NB4 (cell line): Measurements from ENCODE around the gene SURF6.
"Not testable (repeated sequence)": the region's sequence is repeated elsewhere in the genome, so short reads cannot be mapped to it uniquely, and the experiment has no call there.

Experiments used
- DNase-seq: peaks from one replicate; pipeline ENCODE4 v3.0.0; 2010; ENCODE audit warnings: low read depth
- H3K4me3 ChIP-seq: one replicate; pipeline ENCODE4 v1.5.1; 2011; ENCODE audit warnings: mild to moderate bottlenecking, low read depth, low read length, moderate library complexity
- MYC ChIP-seq: IDR thresholded peaks from 2 replicates; pipeline ENCODE4 v1.6.1; 2011; ENCODE audit warnings: low read depth, low read length
- POLR2A ChIP-seq: IDR thresholded peaks from 2 replicates; pipeline ENCODE4 v1.6.1; 2011; ENCODE audit warnings: mild to moderate bottlenecking; ENCODE audit not compliant: insufficient read length; ENCODE audit errors: extremely low read depth
- TF ChIP-seq, protein P1 (sequence below): IDR thresholded peaks from 2 replicates; pipeline ENCODE4 v1.6.1; 2011; ENCODE audit warnings: low read depth, low read length
- TF ChIP-seq, protein P2 (sequence below): IDR thresholded peaks from one replicate; pipeline ENCODE4 v1.5.1; 2012; ENCODE audit warnings: low read depth, low read length

SURF6 gene

GRCh38 chr9:133304477-133305377 lies 31.3 kb downstream of the SURF6 start:
- H3K4me3 ChIP-seq: no peak overlapping the region
- TF ChIP-seq MYC (no peak), POLR2A (no peak)
- TF ChIP-seq, protein P1, sequence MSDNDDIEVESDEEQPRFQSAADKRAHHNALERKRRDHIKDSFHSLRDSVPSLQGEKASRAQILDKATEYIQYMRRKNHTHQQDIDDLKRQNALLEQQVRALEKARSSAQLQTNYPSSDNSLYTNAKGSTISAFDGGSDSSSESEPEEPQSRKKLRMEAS: no peak
- TF ChIP-seq, protein P2, sequence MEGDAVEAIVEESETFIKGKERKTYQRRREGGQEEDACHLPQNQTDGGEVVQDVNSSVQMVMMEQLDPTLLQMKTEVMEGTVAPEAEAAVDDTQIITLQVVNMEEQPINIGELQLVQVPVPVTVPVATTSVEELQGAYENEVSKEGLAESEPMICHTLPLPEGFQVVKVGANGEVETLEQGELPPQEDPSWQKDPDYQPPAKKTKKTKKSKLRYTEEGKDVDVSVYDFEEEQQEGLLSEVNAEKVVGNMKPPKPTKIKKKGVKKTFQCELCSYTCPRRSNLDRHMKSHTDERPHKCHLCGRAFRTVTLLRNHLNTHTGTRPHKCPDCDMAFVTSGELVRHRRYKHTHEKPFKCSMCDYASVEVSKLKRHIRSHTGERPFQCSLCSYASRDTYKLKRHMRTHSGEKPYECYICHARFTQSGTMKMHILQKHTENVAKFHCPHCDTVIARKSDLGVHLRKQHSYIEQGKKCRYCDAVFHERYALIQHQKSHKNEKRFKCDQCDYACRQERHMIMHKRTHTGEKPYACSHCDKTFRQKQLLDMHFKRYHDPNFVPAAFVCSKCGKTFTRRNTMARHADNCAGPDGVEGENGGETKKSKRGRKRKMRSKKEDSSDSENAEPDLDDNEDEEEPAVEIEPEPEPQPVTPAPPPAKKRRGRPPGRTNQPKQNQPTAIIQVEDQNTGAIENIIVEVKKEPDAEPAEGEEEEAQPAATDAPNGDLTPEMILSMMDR: no peak
- DNase-seq: no peak

GRCh38 chr9:133304158-133304470 lies 31.9 kb downstream of the SURF6 start:
- no peak for DNase-seq
- TF ChIP-seq MYC: no peak
- TF ChIP-seq, protein P1: no peak
- TF ChIP-seq, protein P2: no peak
- TF ChIP-seq POLR2A: no peak
- H3K4me3 ChIP-seq: no peak overlapping the region

DNA sequence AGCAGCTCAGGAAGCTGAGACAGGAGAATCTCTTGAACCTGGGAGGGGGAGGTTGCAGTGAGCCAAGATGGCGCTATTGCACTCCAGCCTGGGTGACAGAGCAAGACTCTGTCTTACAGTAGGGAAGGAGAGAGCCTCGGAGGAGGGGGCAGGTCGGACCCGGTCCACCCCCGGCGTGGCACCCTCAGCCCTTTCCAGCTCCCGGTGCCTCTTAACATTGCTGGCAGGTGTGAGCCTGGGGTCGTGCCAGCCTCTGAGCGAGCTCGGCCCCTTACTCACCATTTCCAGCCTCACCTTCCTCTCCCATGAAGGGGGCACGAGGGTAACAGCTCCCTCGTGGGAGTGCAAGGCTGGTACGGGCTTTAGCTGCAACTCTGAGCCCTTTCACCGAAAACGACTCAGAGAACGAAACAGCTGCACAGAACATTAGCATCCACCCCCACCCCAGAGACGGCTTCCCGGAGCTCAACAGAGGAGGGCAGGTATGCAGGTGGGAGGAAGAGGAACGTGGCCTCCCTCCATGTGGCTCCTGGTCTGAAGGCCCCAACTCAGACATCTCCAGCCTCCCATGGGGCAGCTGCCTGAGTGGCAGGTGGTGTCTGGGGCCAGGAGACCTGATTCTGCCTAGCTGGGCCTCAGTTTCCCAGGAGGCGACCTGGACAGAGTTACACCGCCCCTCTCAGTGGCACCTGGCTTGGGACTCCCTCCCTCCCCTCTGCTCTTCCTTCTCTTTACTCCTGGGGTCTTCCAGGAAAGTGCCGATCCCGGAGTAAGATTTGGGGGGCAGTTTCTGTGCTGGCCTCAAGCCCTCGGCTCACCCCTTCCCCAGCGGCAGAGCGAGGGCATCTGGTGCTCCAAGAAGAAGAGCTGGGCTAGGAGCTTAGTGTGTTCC lies 32.5 kb downstream of the SURF6 start:
- DNase-seq: no peak
- no peak overlapping the region for H3K4me3 ChIP-seq
- TF ChIP-seq MYC (no peak), POLR2A (no peak)
- TF ChIP-seq, protein P2: no peak
- TF ChIP-seq, protein P1: no peak

DNA sequence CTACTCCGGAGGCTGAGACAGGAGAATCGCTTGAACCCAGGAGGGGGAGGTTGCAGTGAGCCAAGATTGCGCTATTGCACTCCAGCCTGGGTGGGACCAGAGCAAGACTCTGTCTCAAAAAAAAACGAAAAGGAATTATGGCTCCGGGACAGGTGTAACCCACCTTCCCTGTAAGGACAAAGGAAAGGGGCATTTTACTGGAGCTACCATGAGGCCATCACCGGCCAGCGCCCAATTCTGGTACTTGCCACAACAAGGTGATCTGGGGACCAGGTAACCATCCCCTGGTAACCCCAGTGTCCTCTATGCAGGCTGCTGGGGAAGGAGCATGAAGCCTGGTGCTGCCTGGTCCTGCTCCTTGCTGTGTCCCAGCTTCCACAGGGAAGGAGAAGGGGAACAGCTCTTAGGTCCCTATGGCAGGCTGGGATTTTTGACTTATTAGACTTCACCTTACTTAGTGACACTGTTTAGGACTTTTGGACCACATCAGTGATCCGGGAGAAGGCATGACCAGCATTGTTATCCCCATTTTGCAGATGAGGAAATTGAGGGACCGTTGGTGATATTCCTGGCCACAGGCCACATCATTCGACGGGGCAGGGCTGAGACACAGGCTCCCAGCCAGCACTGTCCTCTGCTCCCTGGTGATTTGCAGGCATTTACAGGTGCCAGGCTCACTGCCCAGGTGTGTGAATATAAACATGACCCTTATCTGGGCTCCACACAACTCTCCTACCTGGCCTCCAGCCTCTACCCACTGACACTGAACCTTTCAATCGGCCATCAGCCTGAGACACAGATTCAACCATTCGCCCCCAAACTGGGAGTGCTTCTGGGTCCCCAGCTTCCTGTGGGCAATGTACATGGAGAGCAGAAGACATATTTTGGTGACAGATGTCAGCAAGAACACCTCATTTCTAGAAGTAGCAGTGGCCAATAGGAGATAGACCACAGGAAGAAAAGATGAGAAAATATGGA lies 34.4 kb downstream of the SURF6 start:
- TF ChIP-seq, protein P2: no peak
- TF ChIP-seq MYC (no peak), POLR2A (no peak)
- TF ChIP-seq, protein P1: no peak
- no peak for DNase-seq
- H3K4me3 ChIP-seq: no peak overlapping the region

DNA sequence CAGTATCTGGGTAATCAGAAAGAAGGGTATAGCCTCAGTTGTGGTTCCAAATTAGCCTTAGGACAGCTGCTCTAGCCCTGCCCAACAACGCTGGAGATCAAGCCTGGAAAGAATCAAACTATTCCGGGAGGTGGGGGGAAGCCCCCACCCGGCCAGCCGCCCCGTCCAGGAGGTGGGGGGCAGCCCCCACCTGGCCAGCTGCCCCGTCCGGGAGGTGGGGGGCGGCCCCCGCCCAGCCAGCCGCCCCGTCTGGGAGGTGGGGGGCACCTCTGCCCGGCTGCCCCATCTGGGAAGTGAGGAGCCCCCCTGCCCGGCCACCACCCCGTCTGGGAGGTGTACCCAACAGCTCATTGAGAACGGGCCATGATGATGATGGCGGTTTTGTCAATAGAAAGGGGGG lies 36.0 kb downstream of the SURF6 start:
- not testable (repeated sequence) for DNase-seq, H3K4me3 ChIP-seq
